ENCODE measurements around the gene C1QL2.

DNA sequence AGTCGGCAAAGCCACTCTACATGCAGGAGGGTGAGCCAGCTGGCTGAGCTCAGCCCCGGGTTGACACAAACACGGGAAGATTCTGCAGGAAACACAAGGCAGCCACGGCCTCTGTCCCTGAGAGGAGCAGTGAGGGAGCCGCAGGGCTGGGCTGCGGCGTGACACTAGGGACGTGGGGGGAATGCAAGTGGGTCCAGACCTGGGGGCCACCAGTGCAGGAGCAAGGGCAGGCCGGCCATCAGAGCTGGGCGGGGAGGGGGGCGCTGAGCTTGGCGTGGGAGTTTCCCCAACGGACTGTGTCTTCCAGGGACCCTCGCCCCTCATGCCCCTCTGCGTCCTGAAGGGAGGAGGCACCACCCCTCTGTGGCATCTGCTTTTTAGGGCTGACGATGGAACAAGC, 12.0 kb upstream of the C1QL2 start:
- TF ChIP-seq TAF1 (IDR thresholded peaks at IDR 0.05; ENCODE audit: borderline replicate concordance, insufficient read depth, low read length) (no peak), POLR2AphosphoS5 (IDR thresholded peaks at IDR 0.05; ENCODE audit: low read depth, low read length) (no peak), SIN3A (IDR thresholded peaks at IDR 0.05; ENCODE audit: borderline replicate concordance, insufficient read depth, low read length) (no peak)

Data from PFSK-1 (cell line).